ENCODE results near the gene AHI1. TPM values are rescaled to one million over a fixed set of nuclear protein-coding genes. Genes with fewer than 3 reads are reported as not detected.

The AHI1 gene
- total RNA-seq, 1 experiment from 2014 or later: 5.2 TPM

- no peak for DNase-seq
Measured at GRCh38 chr6:135283926-135284325, 213.6 kb downstream of the AHI1 start.

GRCh38 chr6:135282395-135282794 lies 215.1 kb downstream of the AHI1 start:
- no peak overlapping the region for H3K4me3 ChIP-seq (ENCODE audit: insufficient read depth, low read depth, low read length)
- no peaks in the 10 kb centered on the region for H3K27me3 ChIP-seq (ENCODE audit: control insufficient read depth, insufficient read depth, low read length)
- H3K36me3 ChIP-seq (replicated peaks; ENCODE audit: control insufficient read depth, insufficient read depth, low read length): no peaks in the 10 kb centered on the region
- DNase-seq: no peak

More at GRCh38 chr6:135283926-135284325, 213.6 kb downstream of the AHI1 start:
- no peak overlapping the region for H3K4me3 ChIP-seq (ENCODE audit: insufficient read depth, low read depth, low read length)
- H3K36me3 ChIP-seq (replicated peaks; ENCODE audit: control insufficient read depth, insufficient read depth, low read length): no peaks in the 10 kb centered on the region
- H3K27me3 ChIP-seq (ENCODE audit: control insufficient read depth, insufficient read depth, low read length): no peaks in the 10 kb centered on the region

GRCh38 chr6:135281964-135282363 lies 215.6 kb downstream of the AHI1 start:
- no peaks in the 10 kb centered on the region for H3K36me3 ChIP-seq (replicated peaks; ENCODE audit: control insufficient read depth, insufficient read depth, low read length)
- H3K27me3 ChIP-seq (ENCODE audit: control insufficient read depth, insufficient read depth, low read length): no peaks in the 10 kb centered on the region
- no peak overlapping the region for H3K4me3 ChIP-seq (ENCODE audit: insufficient read depth, low read depth, low read length)
- DNase-seq: no peak

GRCh38 chr6:135281227-135281626 lies 216.3 kb downstream of the AHI1 start:
- no peak for DNase-seq
- Histone ChIP-seq H3K27me3 (ENCODE audit: control insufficient read depth, insufficient read depth, low read length) (no peaks in the 10 kb centered on the region), H3K36me3 (replicated peaks; ENCODE audit: control insufficient read depth, insufficient read depth, low read length) (no peaks in the 10 kb centered on the region), H3K4me3 (ENCODE audit: insufficient read depth, low read depth, low read length) (no peak overlapping the region)

GRCh38 chr6:135280375-135281136 lies 217.0 kb downstream of the AHI1 start:
- Histone ChIP-seq H3K27me3 (ENCODE audit: control insufficient read depth, insufficient read depth, low read length) (no peaks in the 10 kb centered on the region), H3K36me3 (replicated peaks; ENCODE audit: control insufficient read depth, insufficient read depth, low read length) (no peaks in the 10 kb centered on the region), H3K4me3 (ENCODE audit: insufficient read depth, low read depth, low read length) (no peak overlapping the region)
- DNase-seq: no peak

- H3K27me3 ChIP-seq (ENCODE audit: control insufficient read depth, insufficient read depth, low read length): peaks cover 1% of the 10 kb centered on the region; the same call in 1 of the 2 replicates
- no peak for DNase-seq
Measured at GRCh38 chr6:135277422-135277821, 220.1 kb downstream of the AHI1 start.

GRCh38 chr6:135274561-135275293 lies 222.8 kb downstream of the AHI1 start:
- Histone ChIP-seq H3K36me3 (replicated peaks; ENCODE audit: control insufficient read depth, insufficient read depth, low read length) (no peaks in the 10 kb centered on the region), H3K4me3 (ENCODE audit: insufficient read depth, low read depth, low read length) (no peak overlapping the region), H3K27me3 (ENCODE audit: control insufficient read depth, insufficient read depth, low read length) (peaks cover 1% of the 10 kb centered on the region; the same call in 1 of the 2 replicates)
- no peak for DNase-seq

More at GRCh38 chr6:135277422-135277821, 220.1 kb downstream of the AHI1 start:
- no peaks in the 10 kb centered on the region for H3K36me3 ChIP-seq (replicated peaks; ENCODE audit: control insufficient read depth, insufficient read depth, low read length)
- no peak overlapping the region for H3K4me3 ChIP-seq (ENCODE audit: insufficient read depth, low read depth, low read length)

- Histone ChIP-seq H3K4me3 (ENCODE audit: insufficient read depth, low read depth, low read length) (no peak overlapping the region), H3K27me3 (ENCODE audit: control insufficient read depth, insufficient read depth, low read length) (peaks cover 1% of the 10 kb centered on the region; the same call in 1 of the 2 replicates), H3K36me3 (replicated peaks; ENCODE audit: control insufficient read depth, insufficient read depth, low read length) (no peaks in the 10 kb centered on the region)
- DNase-seq: no peak
Measured at GRCh38 chr6:135271626-135272025, 225.9 kb downstream of the AHI1 start.

GRCh38 chr6:135270676-135271536 lies 226.6 kb downstream of the AHI1 start:
- DNase-seq: peak; percentile 67
- H3K4me3 ChIP-seq (ENCODE audit: insufficient read depth, low read depth, low read length): no peak overlapping the region
- peaks cover 1% of the 10 kb centered on the region; the same call in 1 of the 2 replicates for H3K27me3 ChIP-seq (ENCODE audit: control insufficient read depth, insufficient read depth, low read length)
- H3K36me3 ChIP-seq (replicated peaks; ENCODE audit: control insufficient read depth, insufficient read depth, low read length): no peaks in the 10 kb centered on the region

- no peak for DNase-seq
- Histone ChIP-seq H3K36me3 (replicated peaks; ENCODE audit: control insufficient read depth, insufficient read depth, low read length) (no peaks in the 10 kb centered on the region), H3K4me3 (ENCODE audit: insufficient read depth, low read depth, low read length) (no peak overlapping the region), H3K27me3 (ENCODE audit: control insufficient read depth, insufficient read depth, low read length) (no peaks in the 10 kb centered on the region)
Measured at GRCh38 chr6:135269481-135269891, 228.1 kb downstream of the AHI1 start.

GRCh38 chr6:135268740-135269139 lies 228.8 kb downstream of the AHI1 start:
- H3K4me3 ChIP-seq (ENCODE audit: insufficient read depth, low read depth, low read length): no peak overlapping the region
- no peaks in the 10 kb centered on the region for H3K36me3 ChIP-seq (replicated peaks; ENCODE audit: control insufficient read depth, insufficient read depth, low read length)
- no peaks in the 10 kb centered on the region for H3K27me3 ChIP-seq (ENCODE audit: control insufficient read depth, insufficient read depth, low read length)
- DNase-seq: no peak

- H3K36me3 ChIP-seq (replicated peaks; ENCODE audit: control insufficient read depth, insufficient read depth, low read length): no peaks in the 10 kb centered on the region
- no peak overlapping the region for H3K4me3 ChIP-seq (ENCODE audit: insufficient read depth, low read depth, low read length)
- no peaks in the 10 kb centered on the region for H3K27me3 ChIP-seq (ENCODE audit: control insufficient read depth, insufficient read depth, low read length)
- DNase-seq: no peak
Measured at GRCh38 chr6:135268263-135268662, 229.3 kb downstream of the AHI1 start.

GRCh38 chr6:135267085-135267484 lies 230.5 kb downstream of the AHI1 start:
- DNase-seq: no peak
- Histone ChIP-seq H3K4me3 (ENCODE audit: insufficient read depth, low read depth, low read length) (no peak overlapping the region), H3K27me3 (ENCODE audit: control insufficient read depth, insufficient read depth, low read length) (no peaks in the 10 kb centered on the region), H3K36me3 (replicated peaks; ENCODE audit: control insufficient read depth, insufficient read depth, low read length) (no peaks in the 10 kb centered on the region)

GRCh38 chr6:135266675-135267074 lies 230.9 kb downstream of the AHI1 start:
- Histone ChIP-seq H3K4me3 (ENCODE audit: insufficient read depth, low read depth, low read length) (no peak overlapping the region), H3K36me3 (replicated peaks; ENCODE audit: control insufficient read depth, insufficient read depth, low read length) (no peaks in the 10 kb centered on the region), H3K27me3 (ENCODE audit: control insufficient read depth, insufficient read depth, low read length) (no peaks in the 10 kb centered on the region)
- DNase-seq: no peak

Data from H7 (cell line).